Suppressor macrophage treated with lipopolysaccharide for 1 hour (primary cell): ENCODE measurements around the gene PIGN.
"Not testable (repeated sequence)": the region's sequence is repeated elsewhere in the genome, so short reads cannot be mapped to it uniquely, and the experiment has no call there.

ENCODE experiments used
- DNase-seq, 3 donors: peaks; one replicate each; pipeline ENCODE4 v3.0.0-alpha.2; 2020 to 2022

PIGN gene

DNA sequence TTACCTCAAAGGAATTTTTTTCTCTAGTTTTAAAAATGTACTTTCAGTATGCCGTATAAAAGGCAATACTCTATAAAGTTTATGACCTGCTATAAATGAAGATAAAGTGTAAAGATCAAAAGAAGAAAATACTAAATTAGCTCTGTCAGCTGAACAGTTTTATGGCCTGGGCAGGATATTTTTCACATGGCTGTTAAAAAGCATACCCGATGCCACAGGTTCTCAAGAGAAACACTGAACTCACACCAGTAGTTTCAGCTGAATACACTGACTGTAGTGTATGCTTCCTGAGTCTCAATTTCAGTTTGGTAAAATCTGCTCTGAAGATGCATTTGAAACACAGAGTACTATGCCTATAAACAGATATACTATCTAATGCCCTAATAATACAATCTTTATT is 126.0 kb downstream of the PIGN start:
- no peak for DNase-seq

GRCh38 chr18:62054929-62055498 is 131.8 kb downstream of the PIGN start:
- no peak for DNase-seq

- DNase-seq: no peak
Measured at GRCh38 chr18:62048279-62048678, 138.6 kb downstream of the PIGN start.

GRCh38 chr18:62045316-62045715 is 141.5 kb downstream of the PIGN start:
- no peak for DNase-seq

GRCh38 chr18:62044490-62045000 is 142.3 kb downstream of the PIGN start:
- DNase-seq: no peak

GRCh38 chr18:62037989-62038778 is 148.7 kb downstream of the PIGN start:
- DNase-seq: no peak

DNA sequence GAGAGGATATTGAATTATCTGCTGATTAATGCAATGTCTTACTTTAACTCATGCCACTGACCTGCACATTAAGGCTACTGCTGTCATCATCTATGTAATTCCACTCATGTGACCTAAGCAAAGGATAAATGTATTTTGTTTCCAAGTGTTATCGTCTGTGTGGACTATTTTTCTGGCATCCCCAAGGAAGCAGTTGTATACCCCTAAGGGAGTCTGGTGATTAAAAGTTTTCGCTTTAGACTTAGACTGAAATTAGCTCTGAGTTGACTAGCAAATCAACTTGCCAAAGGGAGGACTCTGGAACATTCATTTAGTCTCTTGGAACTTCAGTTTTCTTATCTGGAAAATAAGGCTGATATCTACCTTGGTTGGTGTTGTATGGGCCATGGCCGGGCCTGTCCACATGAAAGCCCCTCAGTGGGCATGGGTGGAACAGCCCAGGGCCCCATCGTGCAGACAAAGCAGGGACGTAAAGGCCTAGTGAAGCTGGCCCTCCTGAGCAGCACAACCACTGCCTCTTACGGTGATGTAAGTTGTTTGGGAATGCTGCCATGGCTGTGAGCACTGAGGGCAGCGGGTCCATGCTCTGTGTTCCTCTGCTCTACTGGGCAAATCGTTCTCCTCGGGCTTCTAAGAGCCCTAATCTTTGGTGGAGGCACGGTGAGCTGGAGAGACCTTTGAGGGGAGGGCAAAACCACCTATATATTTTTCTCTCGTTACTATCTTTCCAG is 149.7 kb downstream of the PIGN start:
- no peak for DNase-seq

DNA sequence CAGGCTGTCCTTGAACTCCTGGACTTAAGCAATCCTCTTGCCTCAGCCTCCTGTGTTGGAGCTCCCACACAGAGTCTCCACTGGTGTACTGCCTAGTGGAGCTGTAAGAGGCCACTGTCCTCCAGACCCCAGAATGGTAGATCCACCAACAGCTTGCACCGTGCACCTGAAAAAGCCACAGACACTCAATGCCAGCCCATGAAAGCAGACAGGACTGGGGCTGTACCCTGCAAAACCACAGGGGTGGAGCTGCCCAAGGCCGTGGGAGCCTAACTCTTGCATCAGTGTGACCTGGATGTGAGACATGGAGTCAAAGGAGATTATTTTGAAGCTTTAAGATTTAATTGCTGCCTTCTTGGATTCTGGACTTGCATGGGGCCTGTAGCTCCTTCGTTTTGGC is 152.6 kb downstream of the PIGN start:
- DNase-seq: not testable (repeated sequence)

DNA sequence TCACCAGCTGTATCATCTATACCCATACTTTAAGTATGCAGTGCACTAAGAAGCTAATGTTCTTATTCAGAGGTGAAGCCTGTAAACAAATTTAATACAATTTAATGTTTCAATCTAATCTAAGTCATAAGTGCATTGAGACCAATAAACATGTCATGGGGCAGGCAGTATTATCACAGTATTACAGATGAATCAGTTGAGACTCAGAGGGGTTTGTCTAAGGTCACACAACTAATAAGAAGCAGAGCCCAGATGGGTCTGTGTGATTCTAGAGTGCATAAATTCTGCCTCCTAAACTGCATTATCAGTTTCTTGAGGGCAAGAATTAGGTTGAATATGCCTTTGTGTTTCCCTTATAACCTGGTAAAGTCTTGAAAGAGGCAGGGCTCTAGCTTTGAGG is 153.1 kb downstream of the PIGN start:
- no peak for DNase-seq

GRCh38 chr18:62033207-62033606 is 153.6 kb downstream of the PIGN start:
- DNase-seq: no peak

DNA sequence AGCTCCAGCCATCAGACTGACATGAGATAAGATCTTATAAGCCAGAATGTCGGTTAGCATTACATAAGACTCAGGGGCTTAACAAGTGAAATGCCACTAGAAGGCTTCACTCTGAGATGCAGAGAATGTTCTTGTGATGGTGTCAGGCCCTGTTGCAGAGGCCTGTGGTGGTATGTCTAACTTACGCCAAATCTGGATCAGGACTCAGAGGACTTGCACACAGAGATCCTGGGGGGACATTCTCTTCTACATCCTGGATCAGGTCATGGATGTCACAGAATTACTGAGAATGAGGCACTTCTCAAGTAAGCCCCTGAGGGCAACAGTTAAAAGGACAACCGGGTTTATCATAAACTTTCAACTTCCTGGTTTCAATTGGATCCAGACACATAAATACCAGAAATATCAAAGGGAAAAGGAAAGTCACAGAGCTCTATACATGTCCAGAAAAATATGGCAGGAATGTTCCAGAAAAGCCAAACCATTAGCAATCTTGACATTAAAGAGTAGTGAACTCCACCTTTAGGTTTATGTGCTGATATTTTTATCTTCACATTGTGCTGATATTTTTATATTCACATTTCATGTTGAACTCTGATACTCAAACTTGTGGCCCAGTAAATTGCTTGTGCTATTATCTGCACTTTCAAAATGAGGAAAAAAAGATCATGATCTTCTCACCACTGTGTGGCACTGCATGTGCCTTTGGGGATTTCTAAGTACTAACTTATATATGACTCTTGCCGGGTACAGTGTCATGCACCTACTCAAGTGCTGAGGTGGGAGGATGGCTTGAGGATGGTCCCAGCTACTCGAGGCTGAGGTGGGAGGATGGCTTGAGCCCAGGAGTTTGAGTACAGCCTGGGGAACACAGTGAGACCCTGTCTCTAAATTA is 156.5 kb downstream of the PIGN start:
- no peak for DNase-seq

- no peak for DNase-seq
Measured at GRCh38 chr18:62028715-62029114, 158.1 kb downstream of the PIGN start.

GRCh38 chr18:62027914-62028520 is 158.8 kb downstream of the PIGN start:
- DNase-seq: no peak

GRCh38 chr18:62026586-62026985 is 160.3 kb downstream of the PIGN start:
- DNase-seq: no peak

DNA sequence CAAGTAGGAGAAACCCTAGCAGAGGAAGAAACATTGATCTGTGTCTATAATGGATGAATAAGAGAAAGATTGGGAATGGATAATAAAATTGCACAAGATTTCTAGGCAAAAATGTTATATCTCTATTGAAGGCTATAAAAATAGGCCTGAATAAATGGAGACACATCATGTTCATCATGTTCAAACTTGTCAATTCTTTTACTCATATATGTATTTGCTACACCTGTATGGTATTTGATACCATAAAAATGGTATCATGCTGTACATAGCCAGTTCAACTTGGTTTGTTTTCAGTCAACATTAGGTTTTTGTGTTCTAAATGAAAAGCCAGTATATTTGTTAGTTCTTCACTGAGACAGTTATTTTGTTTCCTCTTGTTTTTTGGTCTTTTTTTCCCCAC is 161.9 kb downstream of the PIGN start:
- no peak for DNase-seq

- peak; percentile 39 to 70 (median 44) for DNase-seq
Measured at GRCh38 chr18:62023536-62023935, 163.3 kb downstream of the PIGN start.

DNA sequence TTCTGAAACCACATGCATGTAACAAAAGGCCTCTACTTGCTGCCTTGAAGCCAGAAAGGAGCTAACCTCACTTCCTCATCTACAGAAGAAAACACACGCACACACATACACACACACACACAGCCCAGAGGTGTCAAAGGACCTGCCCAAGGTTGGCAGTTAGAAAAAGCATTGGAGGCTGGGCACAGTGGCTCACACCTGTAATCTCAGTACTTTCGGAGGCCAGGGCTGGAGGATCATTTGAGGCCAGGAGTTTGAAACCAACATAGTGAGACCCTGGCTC is 168.2 kb downstream of the PIGN start:
- DNase-seq: no peak

GRCh38 chr18:62018034-62018758 is 168.7 kb downstream of the PIGN start:
- no peak for DNase-seq

GRCh38 chr18:62017618-62018017 is 169.2 kb downstream of the PIGN start:
- peak in 2 of 3 donors; percentile 7 to 22 for DNase-seq

GRCh38 chr18:62011416-62011815 is 175.4 kb downstream of the PIGN start:
- DNase-seq: no peak

GRCh38 chr18:62009521-62009920 is 177.3 kb downstream of the PIGN start:
- no peak for DNase-seq

DNA sequence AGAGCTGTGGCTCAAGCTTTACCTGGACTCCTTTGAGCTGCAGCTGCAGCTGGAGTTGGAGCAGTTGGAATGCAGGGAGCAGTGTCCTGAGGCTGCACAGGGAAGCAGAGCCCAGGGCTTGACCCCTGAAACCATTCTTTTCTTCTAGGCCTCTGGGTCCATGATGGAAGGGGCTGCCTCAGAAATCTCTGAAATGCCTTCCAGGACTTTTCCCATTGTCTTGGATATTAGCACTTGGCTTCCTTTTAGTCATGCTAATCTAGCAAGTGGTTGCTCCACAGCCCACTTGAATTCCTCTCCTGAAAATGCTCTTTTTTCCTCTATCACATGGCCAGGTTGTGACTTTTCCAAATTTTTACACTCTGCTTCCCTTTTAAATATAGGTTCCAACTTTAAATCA is 185.5 kb downstream of the PIGN start:
- DNase-seq: no peak
